COR-L47 (cell line): Measurements from ENCODE around the gene ABAT.
"Not testable (repeated sequence)": the region's sequence is repeated elsewhere in the genome, so short reads cannot be mapped to it uniquely, and the experiment has no call there.

ENCODE experiments used
- DNase-seq: peaks from one replicate; lab custom pipeline; 2025; lab: John Stamatoyannopoulos, UW

The ABAT gene

DNA sequence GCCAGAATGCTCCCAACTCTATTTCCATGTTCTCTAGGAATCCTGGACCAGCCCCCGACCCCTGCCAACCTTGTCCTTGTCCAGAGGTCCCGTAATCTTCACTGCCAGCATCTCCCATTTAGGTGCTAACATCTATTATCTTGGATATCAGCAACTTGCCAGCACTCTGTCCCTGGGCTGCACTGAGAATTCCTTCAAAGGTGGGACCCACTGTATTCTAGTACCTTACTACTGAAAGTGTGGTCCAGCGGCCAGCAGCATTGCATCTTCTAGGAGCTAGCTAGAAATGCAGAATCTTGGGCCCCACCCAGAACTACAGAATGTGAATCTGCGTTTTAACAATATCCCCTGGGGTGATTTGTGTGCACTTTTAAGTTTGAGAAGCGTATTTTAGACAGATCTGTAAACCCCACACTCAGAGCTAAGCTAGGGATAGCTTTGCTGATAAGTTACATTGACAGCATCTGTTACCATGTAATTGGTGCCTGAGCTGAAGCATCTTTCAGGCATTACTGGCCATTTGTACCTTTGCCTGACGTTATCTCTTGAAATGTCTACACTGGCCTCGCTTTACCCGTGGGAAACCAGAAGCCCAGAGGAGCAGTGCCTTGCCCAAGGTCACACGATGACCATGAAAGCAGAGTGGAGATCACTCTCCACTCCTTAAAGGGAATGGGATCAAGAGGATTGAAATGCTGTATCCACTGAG lies 8.3 kb downstream of the ABAT start:
- DNase-seq = no peak

DNA sequence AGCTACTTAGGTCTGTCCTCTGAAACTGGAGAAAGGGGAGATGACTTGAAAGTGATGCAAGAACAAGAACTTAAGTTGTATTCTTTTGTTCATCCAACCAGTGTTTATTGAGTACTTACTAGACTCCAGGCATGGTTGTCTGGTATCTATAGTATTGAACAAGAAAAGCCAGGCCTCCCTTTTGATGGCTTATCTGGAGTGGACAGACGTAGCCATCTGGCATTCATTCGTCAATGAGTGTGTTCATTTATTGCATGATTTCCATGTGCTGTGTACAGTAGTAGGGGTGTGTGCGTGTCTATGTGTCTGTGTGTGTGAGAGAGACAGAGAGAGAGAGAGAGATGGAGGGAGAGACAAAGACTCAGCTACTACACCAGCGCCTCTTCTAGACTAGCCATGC lies 9.2 kb downstream of the ABAT start:
- DNase-seq = no peak

DNA sequence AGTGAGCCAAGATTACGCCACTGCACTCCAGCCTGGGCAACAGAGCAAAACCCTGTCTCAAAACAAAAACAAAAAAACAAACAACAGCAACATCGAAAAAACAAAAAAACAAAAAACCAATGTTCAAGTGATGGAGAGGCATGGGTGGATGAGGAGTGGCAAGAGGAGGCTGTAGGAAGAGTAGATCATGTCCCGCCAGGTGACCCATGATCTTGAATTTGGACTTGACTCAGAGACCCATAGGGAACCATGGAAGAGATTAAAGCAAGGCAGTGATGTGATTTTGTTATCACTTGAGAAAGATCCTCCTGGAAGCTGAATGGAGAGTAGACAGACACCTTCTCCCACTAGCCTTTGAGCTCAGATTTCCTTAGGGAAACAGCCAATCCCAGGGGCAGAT lies 11.2 kb downstream of the ABAT start:
- DNase-seq = no peak

DNA sequence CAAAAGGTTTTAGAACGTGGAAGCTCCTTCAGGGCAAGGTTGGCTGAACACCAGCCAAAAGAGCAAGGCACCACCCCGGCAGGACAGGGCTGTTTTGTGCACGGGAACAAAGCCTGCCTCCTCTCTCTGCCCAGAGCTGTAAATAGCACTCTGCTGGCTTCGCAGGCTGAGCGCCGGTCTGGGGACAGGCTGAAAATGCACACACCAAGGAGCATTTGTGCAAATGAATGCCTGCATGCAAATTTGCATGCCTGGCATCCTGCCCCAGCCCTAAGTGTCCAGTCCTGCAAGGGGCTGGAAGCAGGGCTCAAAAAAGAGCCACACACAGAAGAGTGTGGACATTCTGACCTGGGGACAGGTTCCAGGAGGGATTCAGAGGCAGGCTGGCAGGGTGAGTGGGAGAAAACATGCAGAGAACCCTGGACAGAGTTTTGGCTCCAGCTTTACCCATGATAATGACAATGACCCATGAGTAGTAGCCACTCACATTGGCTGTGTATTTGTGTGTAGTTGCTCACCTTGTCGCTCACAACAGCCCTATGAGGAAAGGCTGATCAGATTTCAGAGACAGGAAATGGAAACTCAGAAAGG lies 11.7 kb downstream of the ABAT start:
- no peak for DNase-seq

DNA sequence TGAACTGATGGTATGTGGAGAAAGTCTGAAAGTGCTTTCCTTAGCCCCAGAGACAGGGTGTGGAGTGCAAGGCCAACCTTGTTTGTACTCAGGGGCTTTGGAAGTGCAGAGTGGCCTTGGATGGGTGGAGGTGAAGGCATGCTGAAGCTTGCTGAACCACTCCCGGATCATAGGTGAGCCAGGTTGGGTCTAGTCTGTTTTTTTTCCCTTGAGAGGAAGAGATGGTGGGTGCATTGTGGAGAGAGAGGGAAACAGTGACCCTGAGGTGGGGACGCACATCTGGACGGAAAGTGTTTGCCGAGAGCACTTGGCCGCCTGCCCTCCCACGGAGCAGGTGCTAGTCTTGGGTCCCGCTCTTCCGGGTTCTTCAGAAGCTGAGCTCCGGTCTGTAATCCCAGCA lies 12.5 kb downstream of the ABAT start:
- DNase-seq = no peak

DNA sequence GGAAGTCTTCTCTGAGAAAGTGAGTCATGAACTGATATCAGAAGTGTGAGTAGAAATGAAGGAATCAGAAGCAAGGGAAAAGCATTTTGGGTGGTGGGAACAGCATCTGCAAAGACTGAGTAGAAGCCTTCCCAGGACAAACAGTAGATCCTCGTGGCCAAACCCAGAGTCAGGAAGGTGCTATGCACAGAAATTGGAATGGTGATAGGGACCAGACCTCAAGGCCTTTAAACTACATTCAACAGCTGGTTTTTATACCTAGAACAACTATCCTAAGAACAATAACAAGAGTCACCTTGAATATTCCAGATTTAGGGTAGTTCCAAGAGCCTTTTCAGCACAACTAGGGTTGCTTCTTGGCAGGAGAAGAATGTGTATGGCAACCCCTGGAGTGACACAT lies 15.3 kb downstream of the ABAT start:
- DNase-seq = no peak

DNA sequence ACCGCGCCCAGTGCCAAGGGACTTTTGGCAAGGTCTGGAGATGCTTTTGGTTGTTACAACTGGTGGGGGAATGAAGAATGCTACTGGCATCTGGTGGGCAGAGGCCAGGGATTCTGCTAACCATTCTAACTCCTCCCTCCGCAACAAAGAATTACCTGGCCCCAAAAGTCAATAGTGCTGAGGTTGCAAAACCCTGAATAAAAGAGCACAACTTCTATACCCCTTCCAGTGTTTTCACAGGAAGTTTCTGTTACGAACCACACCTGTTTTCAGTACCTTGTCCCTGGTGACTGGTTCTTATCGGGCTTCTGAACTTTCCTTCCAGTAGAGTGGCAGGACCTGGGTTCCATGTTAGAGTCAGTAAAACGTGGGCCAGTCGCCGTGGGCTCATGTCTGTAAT lies 17.3 kb downstream of the ABAT start:
- DNase-seq = no peak

DNA sequence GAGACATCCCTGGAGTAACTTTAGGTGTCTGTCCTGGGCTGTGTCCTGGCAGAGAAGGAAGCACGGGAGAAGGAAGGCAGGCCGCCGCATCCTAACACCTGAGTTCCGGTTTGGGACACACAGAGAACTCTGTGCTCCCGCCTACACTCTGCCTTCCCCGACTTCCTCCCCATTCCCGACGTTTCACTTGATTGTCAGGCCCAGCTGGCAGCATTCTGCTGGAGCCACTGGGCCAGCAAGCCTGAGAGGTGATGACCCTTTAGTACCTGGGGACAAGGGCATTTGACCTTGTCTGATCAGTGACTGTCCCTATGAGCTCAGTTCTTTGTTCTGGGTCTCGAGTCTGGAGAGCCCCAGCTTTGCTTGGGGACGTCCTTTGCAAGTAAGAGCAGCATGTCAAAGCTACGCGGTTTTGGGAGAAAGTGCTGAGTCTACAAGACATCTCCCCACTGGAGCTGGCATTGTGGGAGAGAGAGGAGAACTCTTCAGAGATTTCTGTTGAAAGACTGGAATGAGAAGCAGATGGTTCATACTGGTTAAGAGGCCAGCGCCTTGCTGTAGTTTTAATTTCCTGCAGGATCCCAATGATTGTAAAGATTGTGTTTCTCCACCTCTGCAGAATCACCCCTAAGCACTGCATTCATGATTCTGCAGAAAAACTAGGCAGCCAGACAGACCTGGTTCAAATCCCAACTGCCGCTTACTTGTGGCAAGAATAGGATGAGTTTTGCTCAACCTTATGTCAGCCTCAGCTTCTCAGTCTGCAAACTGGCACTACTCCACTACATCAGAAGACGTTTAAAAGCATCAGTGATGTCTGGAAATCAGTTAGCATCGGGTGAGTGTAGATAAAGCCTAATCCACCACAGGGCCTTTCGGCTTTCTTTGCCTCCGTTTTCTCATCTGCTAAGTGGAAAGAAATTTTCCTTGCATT lies 20.6 kb downstream of the ABAT start:
- no peak for DNase-seq

DNA sequence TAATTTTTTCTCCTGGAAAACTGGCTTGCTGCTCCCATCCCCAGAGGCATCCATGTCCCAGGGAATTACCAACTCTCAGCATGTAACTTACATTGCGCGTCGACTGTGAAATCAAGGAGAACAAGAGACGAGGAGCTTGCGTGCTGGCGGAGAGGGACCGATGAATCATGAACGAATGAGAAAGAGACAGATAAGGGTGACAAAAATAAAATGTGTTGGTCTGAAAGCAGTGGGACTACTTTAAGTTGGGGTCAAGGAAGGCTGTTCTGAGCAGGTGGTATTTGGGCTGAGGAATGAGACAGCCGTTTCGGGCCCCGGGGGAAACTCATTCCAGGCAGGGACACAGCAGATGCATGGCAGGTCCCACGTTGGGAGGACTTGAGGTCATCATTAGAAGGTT lies 22.5 kb downstream of the ABAT start:
- no peak for DNase-seq

DNA sequence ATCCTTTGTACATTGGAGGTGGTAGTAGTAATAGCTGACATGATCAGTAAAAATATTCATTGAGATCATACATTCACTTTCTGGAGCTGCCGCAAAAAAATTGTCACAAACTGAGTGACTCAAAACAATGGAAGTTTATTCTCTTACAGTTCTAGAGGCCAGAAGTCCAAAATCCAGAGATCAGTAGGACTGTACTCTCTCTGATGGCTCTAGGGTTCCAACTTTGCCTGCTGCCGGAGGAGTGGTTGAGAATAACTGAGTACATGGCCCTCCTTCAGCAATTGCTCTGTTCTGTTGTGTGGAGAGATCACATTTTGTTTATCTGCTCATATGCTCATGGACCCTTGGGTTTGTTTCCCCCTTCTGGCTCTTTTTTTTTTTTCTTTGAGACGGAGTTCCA lies 23.5 kb downstream of the ABAT start:
- DNase-seq = no peak

DNA sequence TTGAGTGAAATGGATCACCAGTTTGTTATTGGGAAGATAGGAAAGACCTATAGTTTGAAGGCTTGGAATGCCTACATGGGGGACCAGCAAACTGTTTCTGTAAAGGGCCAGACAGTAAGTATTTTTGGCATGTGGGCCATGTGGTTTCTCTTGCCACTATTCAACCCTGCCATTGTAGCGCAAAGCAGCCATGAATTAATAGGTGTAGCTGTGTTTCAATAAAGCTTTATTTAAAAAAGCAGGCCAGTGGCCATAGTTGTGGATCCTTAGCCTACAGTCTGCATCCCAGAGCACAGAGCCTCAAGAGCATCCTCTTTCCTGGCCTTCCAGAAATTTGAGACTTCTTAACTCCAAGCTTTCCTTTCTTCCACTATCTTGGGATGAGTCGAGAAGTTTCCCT lies 29.3 kb downstream of the ABAT start:
- DNase-seq = no peak

DNA sequence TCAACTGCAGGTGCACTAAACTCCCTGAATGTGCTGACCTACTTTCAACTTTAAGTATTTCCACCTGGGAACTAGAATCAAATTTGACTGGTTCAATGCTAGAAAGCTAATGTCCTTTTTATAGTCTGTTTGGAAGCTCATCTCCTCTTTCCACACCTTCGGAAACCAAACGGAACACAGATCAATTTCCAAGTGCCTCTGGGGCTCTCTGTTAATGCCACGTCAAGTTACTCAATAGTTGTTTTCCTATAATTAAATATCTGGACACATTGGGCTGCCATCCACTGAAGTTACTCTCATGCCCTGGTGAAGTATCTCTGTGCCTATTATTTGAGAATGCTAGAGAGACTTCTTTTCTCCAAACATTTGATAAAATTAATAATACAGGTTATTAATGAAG lies 29.7 kb downstream of the ABAT start:
- no peak for DNase-seq

DNA sequence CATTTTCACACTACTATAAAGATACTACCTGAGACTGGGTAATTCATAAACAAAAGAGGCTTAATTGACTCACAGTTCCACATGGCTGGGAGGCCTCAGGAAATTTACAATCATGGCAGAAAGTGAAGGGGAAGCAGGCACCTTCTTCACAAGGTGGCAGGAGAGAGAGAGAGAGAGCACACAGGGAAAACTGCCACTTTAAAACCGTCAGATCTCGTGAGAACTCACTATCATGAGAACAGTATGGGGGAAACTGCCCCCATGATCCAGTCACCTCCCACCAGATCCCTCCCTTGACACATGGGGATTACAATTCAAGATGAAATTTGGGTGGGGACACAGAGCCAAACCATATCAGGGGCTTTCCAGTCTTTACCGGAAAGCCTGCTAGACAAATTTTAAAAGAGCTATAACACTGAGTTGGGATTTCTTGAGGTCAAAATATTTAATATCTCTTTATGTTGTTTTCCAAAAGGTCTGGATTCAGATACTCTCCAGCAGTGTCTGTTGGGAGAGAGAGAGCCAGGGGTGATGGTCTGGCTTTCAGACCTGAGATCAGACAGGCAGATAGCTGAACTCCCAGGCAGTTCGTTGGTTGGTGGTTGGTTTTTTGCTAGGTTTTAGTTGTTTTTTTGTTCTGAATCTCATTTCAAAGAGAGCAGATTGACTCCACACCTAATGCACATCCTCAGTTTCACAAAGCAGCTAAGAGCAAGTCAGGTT lies 30.8 kb downstream of the ABAT start:
- not testable (repeated sequence) for DNase-seq

DNA sequence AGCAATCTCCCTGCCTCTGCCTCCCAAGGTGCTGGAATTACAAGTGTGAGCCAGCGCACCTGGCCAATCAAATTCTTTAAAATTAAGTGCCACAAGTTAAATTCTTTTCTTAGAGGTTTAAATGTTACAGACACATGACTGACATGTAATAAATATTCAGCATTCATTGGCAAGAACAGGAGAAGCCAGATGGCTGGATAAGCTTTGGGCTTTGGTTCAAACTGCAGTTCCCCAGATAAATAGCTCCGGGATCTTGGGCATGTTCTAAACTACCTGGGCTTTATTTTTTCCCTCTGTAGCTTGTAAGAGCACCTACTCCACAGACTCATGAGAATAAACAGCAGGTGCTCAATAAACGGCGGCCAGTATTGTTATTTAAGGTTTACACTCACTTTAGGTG lies 34.1 kb downstream of the ABAT start:
- no peak for DNase-seq

DNA sequence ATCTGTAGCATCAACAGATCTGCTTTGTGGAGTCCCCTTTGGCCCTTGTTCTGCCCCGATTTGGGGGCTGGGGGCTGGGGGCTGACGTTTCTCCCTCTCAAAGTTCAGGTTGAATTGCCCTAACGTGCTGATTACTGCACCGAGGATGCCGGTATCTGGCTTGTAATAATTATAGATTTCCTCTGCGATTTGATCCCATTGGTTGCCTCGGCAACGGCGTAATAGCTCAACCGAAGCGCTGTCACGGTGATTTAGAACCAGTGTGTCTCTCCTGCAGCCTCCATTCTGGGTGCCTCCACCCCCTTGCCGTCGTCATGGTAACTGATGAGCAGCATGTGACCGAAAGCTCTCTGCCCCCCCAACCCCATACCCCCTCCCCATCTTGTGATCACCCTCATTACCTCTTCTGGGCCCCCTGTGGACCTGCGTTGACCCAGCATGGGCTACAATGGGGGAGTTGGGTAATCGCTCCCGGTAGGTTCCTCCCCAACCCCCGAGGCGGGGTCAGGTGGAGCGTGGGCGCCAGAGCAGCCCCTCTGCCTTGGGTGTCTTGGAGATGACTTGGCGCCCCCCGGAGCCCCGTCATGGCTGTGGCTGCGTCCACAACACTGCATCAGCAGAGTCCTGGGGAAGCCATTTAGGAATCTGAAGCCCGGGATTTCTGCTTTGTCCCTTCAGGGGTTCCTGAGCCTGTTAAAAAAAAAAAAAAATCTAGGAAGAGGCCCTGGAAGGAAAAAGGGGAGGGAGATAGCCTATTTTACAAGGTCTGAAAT lies 38.4 kb downstream of the ABAT start:
- peak; percentile 71 for DNase-seq

DNA sequence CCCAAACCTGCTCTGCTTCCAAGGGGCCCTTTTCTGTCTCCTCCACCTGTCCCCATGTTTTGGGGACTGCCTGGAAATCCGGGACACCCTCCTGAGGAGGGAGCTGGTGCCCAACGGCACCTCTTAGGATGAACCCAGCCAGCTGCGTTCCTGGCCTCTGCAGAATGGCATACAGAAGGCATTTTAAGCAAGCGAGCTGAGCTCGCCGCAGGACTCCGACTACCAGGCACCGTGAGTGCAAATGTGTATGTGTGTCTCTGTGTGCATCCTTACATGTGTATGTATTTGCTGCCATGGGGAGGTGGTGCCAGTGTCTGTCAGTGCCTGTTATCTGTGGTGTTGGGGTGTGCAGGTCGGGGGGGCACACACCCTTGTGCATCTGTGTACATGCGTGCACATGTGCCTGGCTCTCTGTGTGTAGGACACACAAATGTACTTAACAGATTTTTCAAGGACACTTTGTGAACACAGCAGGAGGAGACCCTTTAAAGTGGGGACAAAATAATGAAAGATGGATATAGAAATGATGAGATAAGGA lies 39.3 kb downstream of the ABAT start:
- DNase-seq = no peak

DNA sequence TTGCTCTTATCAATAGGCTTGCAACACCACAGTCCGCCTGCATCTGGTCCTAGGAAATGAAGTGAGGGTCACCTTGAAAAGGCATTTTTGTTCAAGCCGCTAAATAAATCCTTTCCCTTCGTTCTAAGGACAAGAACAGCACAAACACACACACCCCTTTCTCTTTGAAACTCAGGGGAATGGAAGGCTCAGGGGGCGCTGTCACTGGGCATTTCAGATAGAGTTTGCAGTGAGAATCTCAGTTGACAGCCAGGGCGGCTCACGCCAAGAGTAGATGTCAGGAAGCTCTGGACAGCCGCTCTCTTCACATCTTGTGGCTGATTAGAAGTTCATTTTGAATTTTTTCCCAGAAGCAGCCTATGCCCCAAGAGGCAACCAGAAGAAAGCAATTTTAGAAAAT lies 39.8 kb downstream of the ABAT start:
- no peak for DNase-seq

DNA sequence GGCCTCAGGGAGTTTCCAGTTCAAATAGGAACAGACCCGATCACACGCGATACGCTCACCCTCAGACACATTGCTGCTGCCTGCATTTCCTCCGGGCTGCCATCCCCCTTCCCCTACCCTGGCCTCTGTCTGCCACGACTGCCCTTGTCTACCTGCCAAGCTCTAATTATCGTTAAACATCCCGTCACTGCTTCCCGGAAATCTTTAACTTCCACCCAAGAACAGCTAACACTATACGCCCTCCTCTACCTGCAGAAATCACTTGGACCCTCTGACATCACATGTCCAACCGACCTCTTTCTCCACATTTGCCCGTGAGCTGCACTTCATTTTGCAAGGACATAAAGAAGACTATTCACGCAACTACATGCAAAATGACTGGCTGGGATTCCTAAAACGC lies 40.4 kb downstream of the ABAT start:
- no peak for DNase-seq

DNA sequence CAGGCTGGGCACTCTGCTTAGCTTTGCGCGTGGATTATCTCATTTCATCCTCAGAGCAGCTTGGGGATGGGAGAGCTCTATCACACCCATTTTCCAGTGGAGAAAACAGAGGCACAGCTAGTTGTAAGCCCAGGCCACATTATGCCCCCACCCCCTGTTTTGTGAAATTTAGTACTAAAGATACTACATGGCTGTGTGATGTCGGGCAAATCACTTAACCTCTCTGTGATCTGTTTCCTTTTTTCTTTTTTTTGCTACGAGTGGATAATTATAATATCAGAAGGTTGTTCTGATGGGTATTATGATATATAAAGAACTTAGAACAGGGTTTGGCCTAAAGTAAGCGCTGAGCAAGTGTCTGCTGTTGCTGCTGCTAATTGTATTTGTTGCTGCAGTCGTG lies 41.6 kb downstream of the ABAT start:
- DNase-seq = no peak

DNA sequence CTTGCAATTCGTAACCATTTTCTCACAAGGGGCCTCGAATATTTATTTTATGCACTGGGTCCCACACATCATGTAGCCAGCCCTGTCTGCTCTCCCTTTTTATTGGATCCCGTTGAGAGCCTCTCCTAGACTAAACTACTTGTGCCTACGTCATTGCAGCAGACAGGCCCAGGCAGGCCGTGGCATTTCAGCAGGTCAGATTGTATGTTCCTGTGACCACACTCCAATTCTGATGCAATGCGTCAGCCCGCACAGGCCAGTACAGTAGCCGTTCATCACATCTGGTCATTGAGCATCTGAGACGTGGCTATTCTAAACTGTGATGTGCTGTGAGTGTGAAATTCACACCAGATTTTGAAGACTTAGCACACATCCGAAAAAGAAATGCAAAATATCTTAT lies 42.2 kb downstream of the ABAT start:
- no peak for DNase-seq

DNA sequence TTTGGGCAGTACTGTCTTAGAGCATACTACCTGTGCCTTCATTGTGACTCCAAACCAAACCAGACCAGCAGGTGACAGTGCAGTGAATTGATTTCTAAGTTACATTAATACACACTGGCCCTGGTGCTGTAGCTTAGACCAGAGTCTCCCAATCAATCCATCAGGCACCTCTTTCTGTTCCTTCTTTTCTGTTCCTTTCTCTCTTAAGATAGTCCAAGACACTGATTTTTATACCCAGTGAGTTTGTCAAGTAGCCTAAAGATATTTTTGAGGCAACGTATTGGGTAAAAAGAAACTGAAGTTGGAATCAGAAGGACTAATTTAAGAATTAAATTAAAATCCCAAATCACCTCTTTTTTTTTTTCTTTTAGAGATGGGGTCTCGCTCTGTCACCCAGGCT lies 43.1 kb downstream of the ABAT start:
- no peak for DNase-seq
